Osteocyte (in vitro differentiated cells): ENCODE data around the gene MASP2. TPM values are rescaled to one million over a fixed set of nuclear protein-coding genes. Genes with fewer than 3 reads are reported as not detected.

ENCODE experiments used
- DNase-seq: peaks from one replicate; pipeline ENCODE4 v3.0.0; 2021; ENCODE audit warnings: mixed read lengths; ENCODE audit not compliant: unreplicated experiment; ENCODE audit errors: extremely low spot score
- H3K27ac Mint-ChIP-seq: one replicate; pipeline ENCODE4 v1.8.0; 2021; ENCODE audit warnings: mild to moderate bottlenecking, mixed read lengths; ENCODE audit not compliant: unreplicated experiment
- H3K27me3 Mint-ChIP-seq: one replicate; pipeline ENCODE4 v1.8.0; 2021; ENCODE audit warnings: mixed read lengths; ENCODE audit not compliant: unreplicated experiment
- H3K36me3 Mint-ChIP-seq: one replicate; pipeline ENCODE4 v1.8.0; 2021; ENCODE audit warnings: mixed read lengths; ENCODE audit not compliant: unreplicated experiment
- H3K4me1 Mint-ChIP-seq: one replicate; pipeline ENCODE4 v1.8.0; 2021; ENCODE audit warnings: mixed read lengths; ENCODE audit not compliant: unreplicated experiment
- H3K4me3 Mint-ChIP-seq: one replicate; pipeline ENCODE4 v1.8.0; 2021; ENCODE audit warnings: mild to moderate bottlenecking, moderate library complexity, mixed read lengths; ENCODE audit not compliant: unreplicated experiment
- H3K9me3 Mint-ChIP-seq: one replicate; pipeline ENCODE4 v1.8.0; 2021; ENCODE audit warnings: mixed read lengths; ENCODE audit not compliant: unreplicated experiment
- CTCF ChIP-seq: fragments of 200-600 bp; sonication (generic); IDR thresholded peaks from 2 replicates; pipeline ENCODE4 v1.5.0; 2021; ENCODE audit warnings: antibody characterized with exemption, mild to moderate bottlenecking, moderate library complexity
- total RNA-seq: library from RNA; stranded (reverse); gene quantifications from 2 replicates; pipeline ENCODE4 v1.2.1, GENCODE V29; 2021

The MASP2 gene
- total RNA-seq, 1 donor from 2014 or later, result not detected

- no peak for TF ChIP-seq CTCF
- H3K27ac Mint-ChIP-seq, result no peak overlapping the region
- peaks cover 34% of the 10 kb centered on the region for H3K4me1 Mint-ChIP-seq
- no peak overlapping the region for H3K4me3 Mint-ChIP-seq
- no peaks in the 10 kb centered on the region for H3K9me3 Mint-ChIP-seq
- no peaks in the 10 kb centered on the region for H3K36me3 Mint-ChIP-seq
- no peak for DNase-seq
- peaks cover 32% of the 10 kb centered on the region for H3K27me3 Mint-ChIP-seq
These were observed 68.3 kb downstream of the MASP2 start for GRCh38 chr1:10978719-10979118.

Other genes with a start within 250 kb of the MASP2 start
- 117 and 119 TPM in 2 replicates for gene TARDBP, start 34.6 kb downstream of the MASP2 start, total RNA-seq
- gene SRM, start 12.8 kb upstream of the MASP2 start, total RNA-seq, result 112 and 117 TPM in 2 replicates
- gene EXOSC10, start 52.6 kb upstream of the MASP2 start, total RNA-seq, result 66.1 and 66.3 TPM in 2 replicates
- gene ANGPTL7, start 142.1 kb upstream of the MASP2 start, total RNA-seq, result not detected in 2 replicates
- gene MTOR, start 215.3 kb upstream of the MASP2 start, total RNA-seq, result 40.5 and 42.1 TPM in 2 replicates
- gene UBIAD1, start 226.0 kb upstream of the MASP2 start, total RNA-seq, result 19.0 and 21.2 TPM in 2 replicates